GM21526 (cell line): Measurements from ENCODE around the gene NT5M.
"Not testable (repeated sequence)": the region's sequence is repeated elsewhere in the genome, so short reads cannot be mapped to it uniquely, and the experiment has no call there.

ENCODE experiments used
- ATAC-seq: cut with Tn5 transposase; IDR thresholded peaks from one replicate; pipeline ENCODE4 v1.9.1; 2021; ENCODE audit warnings: moderate library complexity; ENCODE audit not compliant: unreplicated experiment, low FRiP score

NT5M gene

GRCh38 chr17:17303010-17303846, at the start of gene NT5M:
Gene NT5M, plus strand, starts transcription at chr17:17303373. Its CDS starts 178 bp downstream, at chr17:17303551.
- peak; percentile 57 for ATAC-seq

GRCh38 chr17:17253406-17253805, 49.8 kb upstream of the NT5M start:
- no peak for ATAC-seq

- no peak for ATAC-seq
These were observed 49.1 kb upstream of the NT5M start for GRCh38 chr17:17254036-17254435.

GRCh38 chr17:17255689-17256088, 47.5 kb upstream of the NT5M start:
- not testable (repeated sequence) for ATAC-seq

- no peak for ATAC-seq
These were observed 46.9 kb upstream of the NT5M start for GRCh38 chr17:17256316-17256715.

GRCh38 chr17:17258011-17258410, 45.2 kb upstream of the NT5M start:
- ATAC-seq: no peak

- no peak for ATAC-seq
These were observed 44.2 kb upstream of the NT5M start for GRCh38 chr17:17258998-17259397.

GRCh38 chr17:17264430-17264829, 38.7 kb upstream of the NT5M start:
- no peak for ATAC-seq

GRCh38 chr17:17269926-17270773, 33.0 kb upstream of the NT5M start:
- ATAC-seq: no peak

GRCh38 chr17:17275971-17276370, 27.2 kb upstream of the NT5M start:
- no peak for ATAC-seq

- not testable (repeated sequence) for ATAC-seq
These were observed 25.7 kb upstream of the NT5M start for GRCh38 chr17:17277431-17277830.

- ATAC-seq: no peak
These were observed 23.9 kb upstream of the NT5M start for GRCh38 chr17:17279316-17279715.

- ATAC-seq: peak; percentile 83
These were observed 22.3 kb upstream of the NT5M start, which contains the start of gene COPS3 for GRCh38 chr17:17280613-17281549. Gene COPS3, minus strand, starts transcription at chr17:17281246. Its CDS starts 60 bp downstream, at chr17:17281186.

- no peak for ATAC-seq
These were observed 17.2 kb upstream of the NT5M start for GRCh38 chr17:17285951-17286350.

GRCh38 chr17:17289086-17289485, 14.1 kb upstream of the NT5M start:
- no peak for ATAC-seq

GRCh38 chr17:17289701-17290100, 13.5 kb upstream of the NT5M start:
- ATAC-seq: no peak

- no peak for ATAC-seq
These were observed 8.0 kb upstream of the NT5M start for GRCh38 chr17:17295141-17295540.

- ATAC-seq: no peak
These were observed 6.0 kb upstream of the NT5M start for GRCh38 chr17:17297217-17297616.

- no peak for ATAC-seq
These were observed 5.1 kb upstream of the NT5M start for GRCh38 chr17:17298108-17298507.
